Upper lobe of right lung (tissue), 1 donor: ENCODE results near the gene CAMK2G. TPM values are rescaled to one million over a fixed set of nuclear protein-coding genes. Genes with fewer than 3 reads are reported as not detected.

Experiments
- ATAC-seq: fragments of 200-7000 bp; cut with Tn5 transposase; one replicate; pipeline ENCODE4 v1.9.1; 2020; ENCODE audit warnings: mild to moderate bottlenecking, moderate library complexity
- DNase-seq: peaks from one replicate; pipeline ENCODE4 v3.0.0-alpha.2; 2020
- H3K27ac ChIP-seq: fragments of 200-600 bp; one replicate; pipeline ENCODE4 v1.8.0; 2022
- H3K27me3 ChIP-seq: fragments of 200-600 bp; one replicate; pipeline ENCODE4 v1.8.0; 2022; ENCODE audit warnings: mild to moderate bottlenecking
- H3K36me3 ChIP-seq: fragments of 200-600 bp; one replicate; pipeline ENCODE4 v1.8.0; 2022
- H3K4me1 ChIP-seq: fragments of 200-600 bp; one replicate; pipeline ENCODE4 v1.8.0; 2022
- H3K4me3 ChIP-seq: fragments of 200-600 bp; one replicate; pipeline ENCODE4 v1.8.0; 2022; ENCODE audit warnings: mild to moderate bottlenecking
- H3K9me3 ChIP-seq: fragments of 200-600 bp; one replicate; pipeline ENCODE4 v1.8.0; 2022
- intact Hi-C: fragments of 100-400 bp; cut with DNase I; formaldehyde crosslinking; loops from one replicate; pipeline ENCODE4 v1.11.0; 2022
- total RNA-seq: library from RNA; stranded (reverse); fragmentation: NEBNext Ultra II Directional; extraction: Animal tissue kit (Norgen Biotek cat#: 25700); gene quantifications from one replicate; pipeline ENCODE4 v1.2.1, GENCODE V29; 2021
- TF ChIP-seq, protein P1 (sequence below): fragments of 200-600 bp; IDR thresholded peaks from one replicate; pipeline ENCODE4 v1.8.0; 2022; ENCODE audit warnings: antibody characterized with exemption
- donor health status: DM: no; HTN: yes; CAD: no; lungs with severe emphysema.

The CAMK2G gene
- total RNA-seq, 1 donor from 2014 or later = 36.2 TPM

GRCh38 chr10:73876566-73876965 is 2.2 kb upstream of the CAMK2G start:
- DNase-seq (no peak), ATAC-seq (no peak)
- H3K4me1 ChIP-seq = peaks cover 24% of the 10 kb centered on the region

DNA sequence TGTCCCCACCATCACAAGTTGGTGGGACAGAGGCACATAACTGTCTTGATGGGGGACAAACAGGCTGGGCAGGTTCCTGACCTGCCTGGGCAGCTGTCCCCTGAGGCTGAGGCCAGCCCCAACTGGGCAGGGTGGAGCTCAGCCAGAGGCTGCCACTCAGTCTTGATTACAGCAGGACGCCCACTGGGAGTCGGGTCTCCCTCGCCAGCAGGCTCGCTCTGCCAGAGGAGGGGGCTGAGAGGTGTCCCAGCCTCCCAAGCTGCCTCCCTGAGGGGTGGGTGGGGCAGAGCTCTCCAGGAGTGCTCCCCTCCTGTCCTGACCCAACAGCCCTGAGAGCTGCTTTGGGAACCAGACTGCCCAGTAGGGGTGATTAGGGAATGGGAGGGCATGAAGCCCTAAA is 1.8 kb upstream of the CAMK2G start:
- Histone ChIP-seq H3K4me3 (no peak overlapping the region), H3K36me3 (no peaks in the 10 kb centered on the region), H3K27me3 (no peaks in the 10 kb centered on the region), H3K9me3 (no peaks in the 10 kb centered on the region), H3K27ac (no peak overlapping the region), H3K4me1 (peaks cover 24% of the 10 kb centered on the region)
- DNase-seq = no peak
- intact Hi-C loops = no loop called here
- no peak for ATAC-seq
- TF ChIP-seq, protein P1, sequence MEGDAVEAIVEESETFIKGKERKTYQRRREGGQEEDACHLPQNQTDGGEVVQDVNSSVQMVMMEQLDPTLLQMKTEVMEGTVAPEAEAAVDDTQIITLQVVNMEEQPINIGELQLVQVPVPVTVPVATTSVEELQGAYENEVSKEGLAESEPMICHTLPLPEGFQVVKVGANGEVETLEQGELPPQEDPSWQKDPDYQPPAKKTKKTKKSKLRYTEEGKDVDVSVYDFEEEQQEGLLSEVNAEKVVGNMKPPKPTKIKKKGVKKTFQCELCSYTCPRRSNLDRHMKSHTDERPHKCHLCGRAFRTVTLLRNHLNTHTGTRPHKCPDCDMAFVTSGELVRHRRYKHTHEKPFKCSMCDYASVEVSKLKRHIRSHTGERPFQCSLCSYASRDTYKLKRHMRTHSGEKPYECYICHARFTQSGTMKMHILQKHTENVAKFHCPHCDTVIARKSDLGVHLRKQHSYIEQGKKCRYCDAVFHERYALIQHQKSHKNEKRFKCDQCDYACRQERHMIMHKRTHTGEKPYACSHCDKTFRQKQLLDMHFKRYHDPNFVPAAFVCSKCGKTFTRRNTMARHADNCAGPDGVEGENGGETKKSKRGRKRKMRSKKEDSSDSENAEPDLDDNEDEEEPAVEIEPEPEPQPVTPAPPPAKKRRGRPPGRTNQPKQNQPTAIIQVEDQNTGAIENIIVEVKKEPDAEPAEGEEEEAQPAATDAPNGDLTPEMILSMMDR = no peak

More at GRCh38 chr10:73876566-73876965, 2.2 kb upstream of the CAMK2G start:
- Histone ChIP-seq H3K27me3 (no peaks in the 10 kb centered on the region), H3K9me3 (no peaks in the 10 kb centered on the region), H3K27ac (no peak overlapping the region), H3K36me3 (no peaks in the 10 kb centered on the region), H3K4me3 (no peak overlapping the region)
- intact Hi-C loops = no loop called here
- TF ChIP-seq, protein P1 = no peak

DNA sequence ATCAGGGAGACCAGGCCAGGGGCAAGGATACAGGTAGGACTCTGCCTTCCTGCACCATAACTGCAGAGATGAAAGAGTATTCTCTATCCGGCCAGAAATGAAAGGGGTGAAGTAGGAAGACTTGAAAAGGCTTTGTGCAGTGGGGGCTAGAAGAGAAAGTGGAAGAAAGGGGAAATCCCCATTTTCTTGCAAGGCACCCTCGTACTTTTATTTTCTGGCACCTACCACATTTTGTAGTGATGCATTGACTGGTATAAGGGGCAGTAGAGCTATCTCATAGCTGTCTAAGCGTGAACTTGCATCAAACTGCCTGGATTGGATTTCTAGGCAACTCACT is 752 bp upstream of the CAMK2G start:
- intact Hi-C loops = no loop called here
- no peaks in the 10 kb centered on the region for H3K36me3 ChIP-seq
- TF ChIP-seq, protein P1 = no peak
- ATAC-seq (no peak), DNase-seq (no peak)
- H3K27ac ChIP-seq = peak overlapping the region; percentile 68
- peaks cover 24% of the 10 kb centered on the region for H3K4me1 ChIP-seq
- peak overlapping the region; percentile 74 for H3K4me3 ChIP-seq
- H3K27me3 ChIP-seq = no peaks in the 10 kb centered on the region
- H3K9me3 ChIP-seq = no peaks in the 10 kb centered on the region

GRCh38 chr10:73873838-73874215 is 528 bp downstream of the CAMK2G start:
- intact Hi-C loops = no loop called here
- peak; percentile 68 for DNase-seq
- Histone ChIP-seq H3K27me3 (no peaks in the 10 kb centered on the region), H3K9me3 (no peaks in the 10 kb centered on the region), H3K27ac (no peak overlapping the region), H3K4me1 (peaks cover 24% of the 10 kb centered on the region), H3K36me3 (peaks cover 8% of the 10 kb centered on the region), H3K4me3 (peak overlapping the region; percentile 74)
- ATAC-seq = peak; percentile 3
- TF ChIP-seq, protein P1 = no peak

DNA sequence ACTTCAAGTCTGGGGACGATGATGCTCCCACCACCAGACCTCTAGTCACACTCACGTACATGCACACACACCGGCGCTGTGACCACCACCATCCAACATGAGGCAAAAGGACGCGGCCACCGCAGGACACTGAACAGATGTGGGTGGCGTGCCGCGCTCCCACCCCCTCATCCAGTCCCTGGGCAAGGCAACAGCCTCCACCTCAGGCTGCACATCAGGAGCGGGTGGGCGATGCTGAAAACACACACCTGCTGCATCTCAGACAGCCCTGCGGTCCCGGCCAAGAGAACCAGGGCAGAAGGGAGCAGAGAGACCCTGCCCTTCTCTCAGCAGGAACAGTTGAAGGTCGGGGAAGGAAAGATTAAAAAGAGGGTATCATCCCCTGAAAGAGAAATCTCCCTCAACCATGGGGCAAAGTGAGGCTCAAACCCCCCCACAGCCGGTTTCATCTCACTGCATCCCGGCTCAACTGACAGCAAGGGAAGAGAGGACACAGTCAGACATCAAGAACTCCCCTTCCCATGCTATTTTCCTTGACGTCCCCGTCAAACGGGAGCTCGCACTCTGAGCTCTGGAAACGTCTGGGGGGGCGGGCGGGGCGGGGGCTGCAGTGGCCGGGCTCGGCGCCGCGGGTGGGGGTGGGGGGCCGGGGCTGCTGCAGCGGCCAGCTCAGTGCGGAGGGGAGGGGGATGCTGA is 1.1 kb downstream of the CAMK2G start:
- Histone ChIP-seq H3K4me3 (peak overlapping the region; percentile 74), H3K9me3 (no peaks in the 10 kb centered on the region), H3K27ac (no peak overlapping the region), H3K27me3 (no peaks in the 10 kb centered on the region), H3K36me3 (peaks cover 9% of the 10 kb centered on the region), H3K4me1 (peaks cover 27% of the 10 kb centered on the region)
- DNase-seq = no peak
- ATAC-seq = no peak
- TF ChIP-seq, protein P1 = no peak
- intact Hi-C loops = no loop called here
